ENCODE results near the gene ALCAM. TPM values are rescaled to one million over a fixed set of nuclear protein-coding genes. Genes with fewer than 3 reads are reported as not detected.

ALCAM gene
- total RNA-seq, 1 donor from 2014 or later = 54.4 TPM

- no peak overlapping the region for H3K27ac ChIP-seq
- H3K4me2 ChIP-seq = no peak overlapping the region
- Mint-ChIP-seq H3K27ac (no peak overlapping the region), H3K4me1 (no peaks in the 10 kb centered on the region), H3K9me3 (no peaks in the 10 kb centered on the region), H3K27me3 (ENCODE audit: insufficient read depth, low read depth) (no peaks in the 10 kb centered on the region), H3K36me3 (no peaks in the 10 kb centered on the region), H3K4me3 (no peak overlapping the region)
- H3K9me3 ChIP-seq (ENCODE audit: low read depth) = no peaks in the 10 kb centered on the region
- no peak for DNase-seq (ENCODE audit: low spot score)
- H3K4me1 ChIP-seq = no peaks in the 10 kb centered on the region
- H3K27me3 ChIP-seq = no peaks in the 10 kb centered on the region
- H3K36me3 ChIP-seq = no peaks in the 10 kb centered on the region
- no peak overlapping the region for H3K4me3 ChIP-seq
- H2AFZ ChIP-seq (replicated peaks) = no peak overlapping the region
- TF ChIP-seq CTCF (IDR thresholded peaks at IDR 0.05) (no peak), EZH2phosphoT487 (IDR thresholded peaks at IDR 0.05) (no peak), EZH2 (IDR thresholded peaks at IDR 0.05) (no peak)
- no peaks in the 10 kb centered on the region for H4K20me1 ChIP-seq (ENCODE audit: low read depth)
- H3F3A ChIP-seq (ENCODE audit: low read depth) = no peaks in the 10 kb centered on the region
- H3K9ac ChIP-seq = no peak overlapping the region
- H3K79me2 ChIP-seq (ENCODE audit: low read depth) = no peaks in the 10 kb centered on the region
Measured at GRCh38 chr3:105564546-105565288, 198.0 kb downstream of the ALCAM start.

- no peaks in the 10 kb centered on the region for H3K36me3 Mint-ChIP-seq
- Histone ChIP-seq H4K20me1 (ENCODE audit: low read depth) (no peaks in the 10 kb centered on the region), H3K4me3 (no peak overlapping the region), H3K9me3 (ENCODE audit: low read depth) (no peaks in the 10 kb centered on the region), H3K9ac (no peak overlapping the region), H3K36me3 (no peaks in the 10 kb centered on the region), H3K27ac (no peak overlapping the region), H3K79me2 (ENCODE audit: low read depth) (no peaks in the 10 kb centered on the region), H3K4me1 (no peaks in the 10 kb centered on the region), H2AFZ (replicated peaks) (no peak overlapping the region), H3F3A (ENCODE audit: low read depth) (no peaks in the 10 kb centered on the region), H3K27me3 (no peaks in the 10 kb centered on the region), H3K4me2 (no peak overlapping the region)
- H3K4me3 Mint-ChIP-seq = no peak overlapping the region
- H3K27ac Mint-ChIP-seq = no peak overlapping the region
- H3K4me1 Mint-ChIP-seq = peaks cover 2% of the 10 kb centered on the region
- DNase-seq (ENCODE audit: low spot score) = no peak
- TF ChIP-seq EZH2 (IDR thresholded peaks at IDR 0.05) = no peak
- no peak for TF ChIP-seq CTCF (IDR thresholded peaks at IDR 0.05)
- TF ChIP-seq EZH2phosphoT487 (IDR thresholded peaks at IDR 0.05) = no peak
- H3K27me3 Mint-ChIP-seq (ENCODE audit: insufficient read depth, low read depth) = no peaks in the 10 kb centered on the region
- H3K9me3 Mint-ChIP-seq = no peaks in the 10 kb centered on the region
Measured at GRCh38 chr3:105571005-105571404, 204.3 kb downstream of the ALCAM start.

- no peak overlapping the region for H3K4me3 ChIP-seq
- no peaks in the 10 kb centered on the region for H3K79me2 ChIP-seq (ENCODE audit: low read depth)
- no peaks in the 10 kb centered on the region for H3K36me3 ChIP-seq
- Mint-ChIP-seq H3K27me3 (ENCODE audit: insufficient read depth, low read depth) (no peaks in the 10 kb centered on the region), H3K27ac (no peak overlapping the region), H3K36me3 (no peaks in the 10 kb centered on the region), H3K4me3 (no peak overlapping the region), H3K9me3 (no peaks in the 10 kb centered on the region), H3K4me1 (peaks cover 2% of the 10 kb centered on the region)
- H3K4me2 ChIP-seq = no peak overlapping the region
- H3K4me1 ChIP-seq = no peaks in the 10 kb centered on the region
- no peak overlapping the region for H2AFZ ChIP-seq (replicated peaks)
- no peak overlapping the region for H3K9ac ChIP-seq
- DNase-seq (ENCODE audit: low spot score) = no peak
- H3F3A ChIP-seq (ENCODE audit: low read depth) = no peaks in the 10 kb centered on the region
- no peaks in the 10 kb centered on the region for H3K27me3 ChIP-seq
- H3K27ac ChIP-seq = no peak overlapping the region
- no peaks in the 10 kb centered on the region for H3K9me3 ChIP-seq (ENCODE audit: low read depth)
- TF ChIP-seq CTCF (IDR thresholded peaks at IDR 0.05) (no peak), EZH2 (IDR thresholded peaks at IDR 0.05) (no peak), EZH2phosphoT487 (IDR thresholded peaks at IDR 0.05) (no peak)
- no peaks in the 10 kb centered on the region for H4K20me1 ChIP-seq (ENCODE audit: low read depth)
Measured at GRCh38 chr3:105572501-105572900, 205.8 kb downstream of the ALCAM start.
